Dermis microvascular lymphatic vessel endothelial cell (primary cell): ENCODE measurements around the gene CFAP107. TPM values are rescaled to one million over a fixed set of nuclear protein-coding genes. Genes with fewer than 3 reads are reported as not detected.
"Not testable (repeated sequence)": the region's sequence is repeated elsewhere in the genome, so short reads cannot be mapped to it uniquely, and the experiment has no call there.

Source experiments
- DNase-seq, 2 donors: peaks; one replicate each; pipeline versions ENCODE4 v3.0.0 to v3.0.0-alpha.2; 2010; ENCODE audit warnings: low read depth in 2 of 2
- total RNA-seq: library from RNA; depleted of rRNA; stranded (reverse); fragments of >200 nt; gene quantifications from 2 replicates; pipeline ENCODE4 v1.2.1, GENCODE V29; 2014

CFAP107 gene, protein sequence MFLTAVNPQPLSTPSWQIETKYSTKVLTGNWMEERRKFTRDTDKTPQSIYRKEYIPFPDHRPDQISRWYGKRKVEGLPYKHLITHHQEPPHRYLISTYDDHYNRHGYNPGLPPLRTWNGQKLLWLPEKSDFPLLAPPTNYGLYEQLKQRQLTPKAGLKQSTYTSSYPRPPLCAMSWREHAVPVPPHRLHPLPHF
- not detected in 2 replicates for total RNA-seq

DNA sequence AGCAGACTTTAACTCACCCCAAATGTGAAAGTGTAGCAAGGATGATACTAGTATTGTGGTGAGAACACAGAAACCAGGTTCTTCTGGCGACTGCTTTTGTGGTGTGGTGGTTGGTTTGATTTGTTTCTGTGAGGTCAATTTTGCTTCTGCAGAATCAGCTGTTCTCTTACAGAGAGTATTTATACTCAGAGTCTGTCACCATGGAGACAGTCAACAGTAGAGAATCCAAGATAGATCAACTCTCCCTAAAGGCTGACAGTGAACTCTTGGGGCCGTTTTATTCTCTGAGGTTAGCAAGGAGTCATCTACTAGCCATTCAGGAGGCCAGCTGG is at the start of gene CFAP107:
TSS of gene CFAP107 (plus strand) at position 209 of the 332 bp plus-strand sequence. CDS start 231 bp downstream, outside the sequence.
- DNase-seq: no peak

DNA sequence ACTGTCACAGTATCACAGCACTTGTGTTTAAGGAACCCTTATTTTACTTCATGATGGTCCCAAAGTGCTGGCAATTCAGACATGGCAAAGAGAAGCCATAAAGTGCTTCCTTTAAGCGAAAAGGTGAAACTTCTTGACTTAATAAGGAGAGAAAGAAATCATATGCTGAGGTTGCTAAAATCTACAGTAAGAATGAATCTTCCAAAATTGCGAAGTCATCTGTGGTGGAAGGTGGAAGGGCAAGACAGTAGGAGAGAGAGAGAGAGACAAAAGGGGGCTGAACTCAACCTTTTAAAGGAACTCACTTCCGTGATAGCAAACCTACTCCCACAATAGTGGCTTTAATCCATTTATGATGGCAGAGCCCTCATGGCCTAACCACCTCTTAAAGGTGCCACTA is 49.3 kb upstream of the CFAP107 start:
- DNase-seq: no peak

DNA sequence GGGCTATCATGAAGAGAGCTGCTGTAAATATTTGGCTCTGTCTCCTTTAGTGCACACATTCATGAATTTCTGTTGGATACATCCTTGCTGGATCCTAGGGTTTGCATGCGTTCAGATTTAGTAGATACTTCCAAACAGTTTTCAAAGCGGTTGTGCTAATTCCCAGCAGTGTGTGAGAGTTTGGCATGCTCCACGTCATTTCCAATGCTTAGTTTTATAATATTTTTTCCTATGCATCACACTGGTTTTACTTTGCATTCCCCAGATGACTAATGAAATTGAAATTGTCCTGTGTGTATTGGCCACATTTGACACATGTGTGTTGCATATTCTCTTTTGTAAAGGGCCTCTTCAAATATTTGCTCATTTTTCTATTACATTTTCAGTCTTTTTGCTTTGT is 48.6 kb upstream of the CFAP107 start:
- DNase-seq: no peak

DNA sequence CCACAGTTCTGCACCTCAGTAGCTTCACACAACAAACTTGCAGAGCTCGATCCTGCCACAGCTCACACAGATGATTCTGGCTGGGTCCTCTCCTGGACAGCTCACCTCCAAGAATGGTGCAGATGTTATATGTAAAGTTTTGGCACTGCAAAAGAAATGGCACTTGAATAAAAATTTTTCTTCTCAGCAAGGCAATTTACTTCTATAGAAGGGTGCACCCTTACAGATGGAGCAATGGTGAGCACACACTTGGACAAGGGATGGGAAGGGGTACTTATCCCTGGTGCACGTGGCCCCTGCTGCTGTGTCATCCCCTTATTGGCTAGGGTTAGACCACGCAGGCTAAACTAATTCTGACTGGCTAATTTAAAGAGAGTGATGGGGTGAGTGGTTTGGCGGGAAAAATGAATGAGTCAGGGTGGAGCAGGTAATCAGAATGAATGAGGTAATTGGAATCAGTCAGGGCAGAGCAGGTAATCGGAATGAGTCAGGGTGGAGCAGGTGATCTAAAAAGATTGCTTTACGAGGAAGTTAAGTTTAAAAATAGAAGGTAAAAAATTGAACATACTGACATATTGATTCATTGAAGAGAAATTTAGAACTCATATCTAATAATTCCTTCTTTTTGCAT is 42.1 kb upstream of the CFAP107 start:
- DNase-seq: no peak

DNA sequence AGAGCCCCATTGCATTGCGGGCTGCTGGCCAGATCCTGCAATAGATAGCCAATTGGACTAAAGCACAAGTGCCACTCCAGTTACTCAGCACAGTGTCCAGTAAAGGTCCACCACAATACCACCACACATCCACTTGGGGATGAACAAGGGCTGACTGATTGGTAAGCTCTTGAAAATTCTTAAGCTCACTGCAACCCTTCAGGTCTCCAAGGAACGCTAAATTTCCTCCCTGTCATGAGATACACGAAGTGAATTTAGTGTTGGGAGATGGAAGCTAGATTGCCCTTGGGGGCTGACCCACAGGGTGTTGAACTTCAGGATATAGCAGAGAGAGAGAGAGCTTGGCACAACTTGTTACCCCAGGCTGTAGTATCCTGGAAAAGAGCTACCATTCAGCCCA is 39.9 kb upstream of the CFAP107 start:
- no peak for DNase-seq

DNA sequence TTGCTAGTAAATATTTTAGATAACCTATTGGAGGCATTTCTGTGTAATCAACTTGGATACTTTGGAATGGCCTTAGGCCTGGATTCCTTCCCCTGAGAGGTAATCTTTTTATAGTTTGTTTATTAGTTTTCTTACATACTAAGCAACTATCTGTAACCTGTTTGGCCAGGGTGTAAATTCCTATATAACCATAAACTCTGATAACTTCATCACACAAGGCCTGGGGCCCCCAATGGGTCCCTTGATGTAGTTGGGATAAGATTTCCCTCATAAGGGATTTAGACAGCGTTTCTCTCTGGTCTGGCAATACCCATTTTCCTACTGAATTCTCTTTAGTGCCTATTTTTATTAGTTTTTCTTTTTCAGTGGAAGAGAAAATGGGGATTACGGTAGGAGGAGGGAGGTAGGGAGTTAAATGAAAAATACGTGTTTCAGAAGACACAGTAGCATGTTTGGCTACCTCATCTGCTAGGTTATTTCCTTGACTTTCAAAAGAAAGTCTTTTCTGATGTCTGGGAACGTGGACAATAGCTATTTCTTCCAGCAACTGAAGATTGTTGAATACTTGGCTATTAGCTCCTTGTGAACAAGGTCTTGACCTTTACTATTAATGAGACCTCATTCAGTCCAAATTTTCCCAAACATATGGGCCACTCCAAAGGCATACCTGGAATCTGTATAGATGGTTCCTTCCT is 37.5 kb upstream of the CFAP107 start:
- no peak for DNase-seq

DNA sequence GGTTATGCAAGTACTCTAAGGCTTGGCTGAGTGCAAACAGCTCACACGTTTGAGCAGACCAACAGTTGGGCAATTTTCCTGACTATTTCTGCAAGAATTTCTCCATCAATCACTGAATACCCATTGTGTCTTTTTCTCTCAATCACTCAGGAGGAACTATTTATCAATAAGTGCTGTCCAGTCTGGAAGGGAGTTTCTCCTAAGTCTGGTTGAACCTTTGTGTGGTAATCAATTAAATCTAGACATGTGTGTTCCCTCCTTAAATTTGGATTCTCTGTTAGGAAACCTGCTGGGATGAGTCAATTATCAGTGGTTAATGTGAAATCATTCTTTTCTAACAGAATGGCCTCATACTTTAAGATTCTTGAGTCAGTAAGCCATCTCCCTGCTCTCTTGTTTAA is 36.9 kb upstream of the CFAP107 start:
- no peak for DNase-seq

DNA sequence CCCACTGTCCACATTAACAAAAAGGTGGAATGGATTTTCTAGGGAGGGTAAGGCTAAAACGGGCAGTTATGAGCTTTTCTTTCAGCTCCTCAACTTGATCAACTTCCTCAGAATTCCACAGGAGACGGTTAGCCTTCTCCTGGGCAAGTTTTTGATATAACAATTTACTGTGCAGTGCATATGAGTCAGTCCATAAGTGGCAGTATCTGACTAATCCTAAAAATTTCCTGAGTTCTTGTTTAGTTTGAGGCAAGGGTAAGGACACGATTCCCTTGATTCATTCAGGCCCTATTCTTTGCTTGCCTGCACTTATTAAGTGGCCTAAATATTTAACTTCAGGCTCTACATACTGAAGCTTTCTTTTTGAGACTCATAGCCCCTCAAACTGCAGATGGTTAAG is 36.3 kb upstream of the CFAP107 start:
- DNase-seq: no peak

DNA sequence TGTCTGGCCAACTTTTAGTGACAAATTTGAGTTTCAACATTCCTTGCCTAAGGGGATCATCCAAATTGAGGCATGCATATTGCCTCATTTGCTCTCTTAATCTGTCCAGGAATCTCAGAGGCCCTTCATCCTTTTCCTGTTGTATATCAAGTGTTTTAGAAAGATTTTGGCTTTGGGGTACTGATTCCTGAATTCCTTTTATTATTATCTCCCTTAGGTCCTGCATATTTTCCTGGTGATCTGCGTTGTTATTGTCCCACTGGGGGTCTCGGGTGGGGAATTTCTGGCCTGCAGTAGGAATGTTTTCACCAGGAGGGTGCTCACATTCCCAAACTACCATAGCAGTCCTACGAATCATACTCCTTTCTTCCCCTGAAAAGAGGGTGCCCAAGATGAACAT is 34.5 kb upstream of the CFAP107 start:
- no peak for DNase-seq

DNA sequence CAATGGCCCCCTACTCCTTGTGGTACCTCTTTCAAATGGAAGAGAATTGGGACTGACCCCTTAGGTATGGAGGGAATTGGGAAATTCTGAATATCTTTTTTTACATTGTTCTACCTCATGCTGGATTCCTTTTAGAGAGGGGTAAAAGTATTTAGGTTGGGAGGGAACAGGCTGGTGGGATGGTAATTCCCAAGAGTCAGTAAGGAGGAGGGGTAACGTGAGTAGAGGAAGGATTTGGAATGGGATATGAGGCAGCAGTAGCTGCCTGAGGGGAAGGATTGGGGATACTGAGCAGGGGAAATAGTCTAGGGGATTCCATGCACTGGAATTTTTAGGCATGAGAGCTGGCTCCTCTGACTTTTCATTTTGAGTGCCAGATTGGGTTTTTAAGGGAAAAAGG is 33.9 kb upstream of the CFAP107 start:
- no peak for DNase-seq

DNA sequence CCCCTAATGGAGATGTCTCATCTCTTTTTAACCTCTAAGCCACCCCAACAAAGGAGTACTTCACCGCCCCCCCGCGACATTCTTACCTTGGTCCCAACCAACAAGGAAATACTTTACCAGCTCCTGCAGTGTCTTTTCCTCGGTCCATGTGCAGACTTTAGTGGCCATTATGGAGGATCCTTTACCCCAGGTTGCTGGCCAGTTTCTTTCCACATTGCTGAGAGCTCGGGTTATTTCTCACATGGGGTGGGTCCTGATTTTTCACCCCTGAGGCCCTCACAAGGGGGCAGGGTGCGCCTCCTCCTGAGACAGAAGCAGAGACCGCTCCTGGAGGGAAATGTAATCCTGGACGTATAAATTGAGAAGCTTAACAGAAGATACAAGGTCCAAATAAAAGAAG is 33.1 kb upstream of the CFAP107 start:
- no peak for DNase-seq

DNA sequence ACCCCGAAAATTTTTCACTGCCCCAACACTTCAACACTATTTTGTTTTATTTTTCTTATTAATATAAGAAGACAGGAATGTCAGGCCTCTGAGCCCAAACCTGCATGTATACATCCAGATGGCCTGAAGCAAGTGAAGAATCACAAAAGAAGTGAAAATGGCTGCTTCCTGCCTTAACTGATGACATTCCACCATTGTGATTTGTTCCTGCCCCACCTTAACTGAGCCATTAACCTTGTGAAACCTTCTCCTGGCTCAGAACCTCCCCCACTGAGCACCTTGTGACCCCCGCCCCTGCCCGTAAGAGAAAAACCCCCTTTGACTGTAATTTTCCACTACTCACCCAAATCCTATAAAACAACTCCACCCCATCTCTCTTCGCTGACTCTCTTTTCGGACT is 32.3 kb upstream of the CFAP107 start:
- DNase-seq: not testable (repeated sequence)

DNA sequence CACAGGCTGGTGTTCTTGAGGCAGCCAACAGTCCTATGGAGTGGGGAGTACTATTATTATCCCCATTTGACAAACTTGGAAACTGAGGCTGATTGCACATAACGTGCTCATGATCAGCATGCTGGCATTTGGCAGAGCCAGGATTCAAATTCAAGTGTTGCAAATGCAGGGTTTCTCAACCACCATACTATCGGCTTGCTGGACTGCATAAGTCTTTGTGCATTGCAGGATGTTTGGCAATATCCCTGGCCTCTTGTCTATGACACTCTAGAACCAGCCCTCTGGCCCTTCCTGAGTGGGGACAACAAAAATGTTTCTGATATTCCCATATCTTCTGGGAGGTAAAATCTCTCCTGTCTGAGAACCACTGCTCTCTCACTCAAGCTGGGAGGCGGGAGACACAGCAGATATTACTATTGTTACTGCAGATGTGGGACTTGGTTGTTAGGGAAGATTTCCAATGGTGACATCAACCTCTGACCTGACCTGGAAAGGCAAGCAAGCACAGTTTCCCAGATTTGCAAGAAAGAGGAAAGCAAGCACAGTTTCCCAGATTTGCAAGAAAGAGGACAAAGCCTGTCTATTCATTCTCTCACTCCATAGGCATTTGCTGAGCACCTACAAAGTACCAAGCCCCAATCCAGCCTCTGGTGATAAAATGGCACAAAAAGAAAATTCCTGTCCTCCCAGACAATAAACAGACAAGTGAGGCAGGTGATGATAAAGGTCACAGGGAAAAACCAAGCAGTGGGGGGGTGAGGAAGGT is 31.1 kb upstream of the CFAP107 start:
- no peak for DNase-seq

DNA sequence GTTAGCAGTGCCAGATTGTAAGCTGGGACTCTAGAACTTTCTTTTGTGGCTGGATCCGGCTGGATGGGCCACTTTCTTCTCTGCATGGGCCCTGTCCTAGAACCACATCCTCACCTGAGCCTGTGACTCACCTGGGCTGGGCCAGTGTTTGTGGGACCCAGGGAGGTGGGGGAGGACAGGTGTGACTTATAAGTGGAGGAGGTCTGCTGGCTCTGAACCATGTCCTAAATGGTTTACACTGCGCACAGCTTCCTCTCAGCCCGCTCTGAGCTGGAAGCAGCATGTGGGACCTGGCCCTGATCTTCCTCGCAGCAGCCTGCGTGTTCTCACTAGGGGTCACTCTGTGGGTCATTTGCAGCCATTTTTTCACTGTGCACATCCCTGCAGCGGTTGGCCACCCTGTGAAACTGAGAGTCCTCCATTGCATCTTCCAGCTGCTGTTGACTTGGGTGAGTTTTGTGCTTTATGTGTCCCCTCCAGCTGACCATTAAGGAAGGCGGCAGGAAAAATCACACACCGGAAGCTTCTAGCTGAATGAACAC is 30.0 kb upstream of the CFAP107 start, which contains the start of gene AADACL3:
TSS of gene AADACL3 (plus strand) at position 215 of the 542 bp plus-strand sequence. CDS start at position 282, 67 bp downstream.
- DNase-seq: no peak

DNA sequence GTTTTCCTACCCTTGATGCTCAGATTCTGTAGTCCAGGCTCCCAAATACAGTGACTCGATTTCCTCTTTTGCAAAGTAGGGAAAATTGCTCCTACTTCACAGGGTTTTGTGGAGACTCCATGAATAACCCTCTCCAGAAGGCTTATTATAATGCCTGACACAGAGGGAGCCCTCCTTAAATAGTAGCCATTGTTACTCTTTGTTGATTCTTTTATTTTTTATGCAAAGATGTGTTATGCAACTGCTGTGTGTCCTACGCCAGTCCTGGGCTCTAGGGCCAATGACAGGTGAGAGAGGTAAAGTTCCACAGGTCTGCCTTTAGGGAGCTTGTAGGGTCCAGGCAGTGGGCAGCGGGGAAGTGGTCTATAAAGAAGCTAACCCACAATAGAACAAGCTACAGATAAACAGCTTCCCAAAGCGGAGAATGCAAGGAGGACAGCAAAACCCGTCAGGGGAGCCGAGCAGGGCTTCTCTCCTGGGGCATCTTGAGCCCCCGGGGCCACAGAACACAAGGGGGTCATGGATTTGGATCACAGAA is 28.6 kb upstream of the CFAP107 start:
- DNase-seq: no peak

DNA sequence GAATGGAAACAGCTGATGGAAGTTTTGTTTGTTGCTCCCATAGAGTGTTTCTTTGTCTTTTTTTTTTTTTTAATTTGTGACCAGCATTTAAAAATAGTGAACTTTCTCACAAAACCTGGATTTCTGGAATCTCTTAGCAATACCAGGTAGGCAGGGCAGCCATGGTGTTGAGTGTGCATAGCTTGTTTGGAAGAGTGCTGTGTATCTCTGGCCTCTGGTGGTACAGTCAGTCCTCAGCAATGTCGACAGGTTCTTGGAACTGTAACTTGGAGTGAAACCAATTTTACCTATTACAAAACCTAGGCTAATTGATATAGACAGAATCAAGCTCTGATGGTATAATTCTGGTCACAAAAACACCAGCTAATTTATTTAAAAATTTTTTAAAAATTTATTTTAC is 23.4 kb upstream of the CFAP107 start:
- DNase-seq: no peak

DNA sequence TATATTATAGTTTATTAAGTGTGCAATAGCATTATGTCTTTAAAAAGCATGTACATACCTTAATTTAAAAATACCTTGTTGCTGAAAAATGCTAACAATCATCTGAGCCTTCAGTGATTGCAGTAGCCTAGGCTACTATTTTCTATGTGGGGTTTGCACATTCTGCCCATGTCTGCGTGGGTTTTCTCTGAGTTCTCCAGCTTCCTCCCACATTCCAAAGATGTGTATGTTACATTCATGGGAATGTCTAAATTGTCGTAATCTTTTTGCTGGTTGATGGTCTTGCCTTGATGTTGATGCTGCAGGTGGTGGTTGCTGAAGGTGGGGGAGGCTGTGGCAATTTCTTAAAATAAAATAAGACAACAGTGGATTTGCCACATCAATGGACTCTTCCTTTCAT is 17.6 kb upstream of the CFAP107 start:
- DNase-seq: no peak

DNA sequence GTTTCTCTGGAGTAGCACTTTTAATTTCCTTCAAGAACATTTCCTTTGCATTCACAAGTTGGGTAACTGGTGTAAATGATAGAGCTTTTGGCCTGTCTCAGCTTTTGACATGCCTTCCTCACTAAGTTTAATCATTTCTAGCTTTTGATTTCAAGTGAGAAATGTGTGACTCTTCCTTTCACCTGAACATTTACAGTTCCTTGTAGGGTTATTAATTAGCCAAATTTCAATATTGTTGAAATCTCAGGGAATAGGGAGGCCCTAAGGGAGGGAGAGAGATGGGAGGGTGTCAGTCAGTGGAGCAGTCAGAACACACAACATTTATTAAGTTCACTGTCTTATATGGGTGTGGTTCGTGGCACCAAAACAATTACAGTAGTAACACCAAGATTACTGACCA is 15.8 kb upstream of the CFAP107 start:
- DNase-seq: no peak

DNA sequence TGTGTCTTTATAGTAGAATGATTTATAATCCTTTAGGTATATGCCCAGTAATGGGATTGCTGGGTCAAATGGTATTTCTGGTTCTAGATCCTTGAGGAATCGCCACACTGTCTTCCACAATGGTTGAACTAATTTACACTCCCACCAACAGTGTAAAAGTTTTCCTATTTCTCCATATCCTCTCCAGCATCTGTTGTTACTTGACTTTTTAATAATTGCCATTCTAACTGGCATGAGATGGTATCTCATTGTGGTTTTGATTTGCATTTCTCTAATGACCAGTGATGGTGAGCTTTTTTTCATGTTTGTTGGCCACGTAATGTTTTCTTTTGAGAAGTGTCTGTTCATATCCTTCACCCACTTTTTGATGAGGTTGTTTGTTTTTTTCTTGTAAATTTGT is 14.9 kb upstream of the CFAP107 start:
- DNase-seq: not testable (repeated sequence)

DNA sequence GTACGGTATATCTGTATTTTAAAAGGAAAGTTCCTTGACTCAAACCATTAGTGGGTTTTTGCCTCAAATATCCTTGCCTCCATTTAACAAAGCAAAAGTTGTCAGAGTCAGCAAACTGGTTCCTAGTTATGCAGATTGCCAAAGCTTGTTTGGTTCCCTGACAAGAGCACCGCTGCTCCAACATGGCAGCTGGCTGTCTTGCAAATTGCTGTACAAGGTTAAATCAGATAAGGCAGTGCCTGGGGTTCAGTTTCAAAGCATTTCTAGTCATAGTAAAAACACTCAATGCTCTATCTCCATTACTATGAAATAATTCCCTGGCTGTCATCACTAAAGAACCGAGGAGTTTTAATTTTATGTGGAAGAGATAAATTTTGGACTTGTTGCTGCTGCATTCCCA is 11.3 kb upstream of the CFAP107 start:
- no peak for DNase-seq

DNA sequence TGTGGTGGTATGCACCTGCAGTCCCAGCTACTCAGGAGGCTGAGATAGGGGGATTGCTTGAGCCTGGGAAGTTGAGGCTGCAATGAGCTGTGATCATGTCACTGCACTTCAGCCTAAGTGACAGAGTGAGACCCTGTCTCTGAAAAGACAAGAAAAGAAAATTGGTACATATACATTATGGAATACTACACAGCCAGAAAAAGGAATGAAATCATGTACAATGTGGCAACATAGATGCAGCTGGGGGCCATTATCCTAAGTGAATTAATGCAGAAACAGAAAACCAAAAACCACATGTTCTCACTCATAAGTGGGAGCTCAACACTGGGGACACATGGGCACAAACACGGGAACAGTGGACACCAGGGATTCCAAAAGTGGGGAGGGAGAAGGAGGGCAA is 7.1 kb upstream of the CFAP107 start:
- no peak for DNase-seq

DNA sequence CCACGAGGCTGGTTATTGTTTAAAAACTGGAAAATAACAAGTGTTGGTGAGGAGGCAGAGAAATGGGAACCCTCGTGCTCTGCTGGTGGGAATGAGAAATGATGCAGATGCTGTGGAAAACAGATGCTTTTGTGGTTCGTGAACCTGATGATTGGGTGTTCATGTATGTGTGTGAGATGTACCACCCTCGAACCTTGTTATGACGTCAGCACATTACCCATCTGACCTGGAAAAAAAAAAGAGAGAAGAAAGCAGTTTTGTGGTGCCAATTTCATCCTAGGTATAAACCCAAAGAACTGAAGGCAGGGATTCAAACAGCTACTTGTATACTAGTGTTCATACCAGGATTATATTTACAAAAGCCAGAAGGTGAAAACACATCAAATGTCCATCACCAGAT is 6.4 kb upstream of the CFAP107 start:
- no peak for DNase-seq
